ENCODE data around the gene ZNF841. TPM values are rescaled to one million over a fixed set of nuclear protein-coding genes. Genes with fewer than 3 reads are reported as not detected.
"Not testable (repeated sequence)": the region's sequence is repeated elsewhere in the genome, so short reads cannot be mapped to it uniquely, and the experiment has no call there.

Gene ZNF841
- total RNA-seq, 1 experiment from 2014 or later: 23.3 TPM

DNA sequence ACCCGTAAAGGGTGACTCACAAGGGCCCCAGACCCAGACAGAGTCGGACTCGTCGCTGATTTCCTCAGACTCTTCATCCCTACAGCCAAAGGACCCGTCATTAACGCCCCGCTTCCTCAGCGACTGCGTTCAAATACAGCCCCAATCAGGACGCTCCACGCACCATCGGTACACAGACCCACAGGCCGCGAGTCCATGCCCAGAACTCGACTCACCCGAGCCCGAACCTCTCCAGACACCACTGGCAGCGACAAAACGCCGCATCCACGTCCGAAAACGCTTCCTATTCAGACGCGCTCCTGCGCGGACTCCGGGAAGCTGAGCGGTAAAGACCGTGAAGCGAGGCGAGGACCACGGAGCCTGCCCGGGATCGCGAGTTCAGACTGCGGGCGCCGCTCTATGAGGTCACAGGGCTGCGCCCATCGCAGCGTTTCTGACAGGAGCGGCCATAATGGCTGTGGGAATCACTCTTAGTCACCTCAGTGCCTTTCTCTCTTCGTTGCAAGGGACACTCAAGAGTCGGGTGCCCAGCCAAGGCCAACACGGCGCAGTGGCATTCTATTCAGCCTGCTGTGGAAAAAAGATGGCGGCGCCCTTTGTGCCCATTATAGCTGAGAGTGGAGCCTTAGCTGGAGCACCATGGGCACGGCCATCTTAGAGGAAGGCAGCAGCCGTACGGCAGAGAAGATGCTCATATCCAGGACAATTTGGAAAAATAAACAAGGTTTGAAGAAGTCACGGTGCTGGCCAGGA, 67.4 kb downstream of the ZNF841 start, which contains the start of gene ZNF614:
Gene ZNF614, minus strand, starts transcription at position 353 of the 753 bp plus-strand sequence. CDS start 2,634 bp downstream, outside the sequence.
- Mint-ChIP-seq H3K36me3 (ENCODE audit: insufficient read depth in 1 of 3, low read depth in 3 of 3) (peaks cover 51 to 76% (median 53%) of the 10 kb centered on the region in 3 experiments), H3K27ac (peak within 1 kb of the TSS; percentile 97 to 99 (median 99)), H3K4me3 (peak within 1 kb of the TSS; percentile 98 to 99), H3K4me1 (peaks cover 15% of the 10 kb centered on the region in 2 experiments), H3K27me3 (ENCODE audit: low read depth) (peaks cover 4% of the 10 kb centered on the region; the same call in 1 of the 2 replicates), H3K9me3 (peaks cover 25 to 50% of the 10 kb centered on the region in 2 experiments)
- Histone ChIP-seq H3K9me3 (ENCODE audit: control insufficient read depth, low read depth, low read length) (peaks cover 5% of the 10 kb centered on the region), H4K91ac (ENCODE audit: insufficient read length, low read depth, low read length) (no peak within 1 kb of the TSS), H3K23me2 (ENCODE audit: insufficient read length, low read depth, low read length, poor library complexity, severe bottlenecking) (no peaks in the 10 kb centered on the region), H3K27ac (ENCODE audit: insufficient read length, low read depth, low read length) (peak within 1 kb of the TSS; percentile 37), H2BK12ac (ENCODE audit: insufficient read length, low read depth, low read length) (no peak within 1 kb of the TSS), H2BK15ac (ENCODE audit: low read depth, low read length) (no peak within 1 kb of the TSS), H3K4me1 (ENCODE audit: insufficient read depth, low read length) (no peaks in the 10 kb centered on the region), H3K27me3 (ENCODE audit: insufficient read depth, low read length) (no peaks in the 10 kb centered on the region), H3K56ac (ENCODE audit: insufficient read length, low read depth, low read length) (no peak within 1 kb of the TSS), H3K4ac (ENCODE audit: low read depth, low read length) (no peak within 1 kb of the TSS), H4K20me1 (ENCODE audit: control insufficient read depth, insufficient read depth, insufficient read length) (no peaks in the 10 kb centered on the region), H3K79me2 (ENCODE audit: insufficient read depth, low read length) (peaks cover 5% of the 10 kb centered on the region; the same call in 1 of the 2 replicates), H2BK5ac (ENCODE audit: insufficient read length, low read length) (peak within 1 kb of the TSS; percentile 4), H2AFZ (ENCODE audit: low read length) (peak within 1 kb of the TSS; percentile 76), H3K18ac (ENCODE audit: insufficient read length, low read depth, low read length) (peak within 1 kb of the TSS; percentile 85), H3T11ph (ENCODE audit: low read length) (no peak within 1 kb of the TSS), H4K5ac (ENCODE audit: insufficient read length, low read depth, low read length) (no peak within 1 kb of the TSS), H3K4me2 (ENCODE audit: insufficient read depth, insufficient read length, low read length) (peak within 1 kb of the TSS; percentile 57), H3K14ac (ENCODE audit: insufficient read depth, low read length) (peak within 1 kb of the TSS; percentile 83), H3K79me1 (ENCODE audit: insufficient read depth, low read depth, low read length, poor library complexity, severe bottlenecking) (no peaks in the 10 kb centered on the region), H2BK120ac (ENCODE audit: low read depth, low read length, poor library complexity, severe bottlenecking) (no peak within 1 kb of the TSS), H4K8ac (replicated peaks; ENCODE audit: insufficient read length, low read depth, low read length) (no peak within 1 kb of the TSS), H3K23ac (ENCODE audit: insufficient read length, low read depth, low read length) (no peak within 1 kb of the TSS), H3K9ac (ENCODE audit: extremely low read depth, insufficient read length, low read length) (peak within 1 kb of the TSS; percentile 95), H2AK5ac (ENCODE audit: insufficient read length, low read length) (no peak within 1 kb of the TSS), H2BK20ac (ENCODE audit: low read depth, low read length, poor library complexity, severe bottlenecking) (no peak within 1 kb of the TSS)
- peak; percentile 86 for DNase-seq
- WGBS (ENCODE audit: extremely low coverage, insufficient read length, low lambda C conversion rate): no CpG with 5 or more reads among the region's 53 CpGs
- no peak for TF ChIP-seq CTCF (conservative IDR thresholded peaks at IDR 0.05)

DNA sequence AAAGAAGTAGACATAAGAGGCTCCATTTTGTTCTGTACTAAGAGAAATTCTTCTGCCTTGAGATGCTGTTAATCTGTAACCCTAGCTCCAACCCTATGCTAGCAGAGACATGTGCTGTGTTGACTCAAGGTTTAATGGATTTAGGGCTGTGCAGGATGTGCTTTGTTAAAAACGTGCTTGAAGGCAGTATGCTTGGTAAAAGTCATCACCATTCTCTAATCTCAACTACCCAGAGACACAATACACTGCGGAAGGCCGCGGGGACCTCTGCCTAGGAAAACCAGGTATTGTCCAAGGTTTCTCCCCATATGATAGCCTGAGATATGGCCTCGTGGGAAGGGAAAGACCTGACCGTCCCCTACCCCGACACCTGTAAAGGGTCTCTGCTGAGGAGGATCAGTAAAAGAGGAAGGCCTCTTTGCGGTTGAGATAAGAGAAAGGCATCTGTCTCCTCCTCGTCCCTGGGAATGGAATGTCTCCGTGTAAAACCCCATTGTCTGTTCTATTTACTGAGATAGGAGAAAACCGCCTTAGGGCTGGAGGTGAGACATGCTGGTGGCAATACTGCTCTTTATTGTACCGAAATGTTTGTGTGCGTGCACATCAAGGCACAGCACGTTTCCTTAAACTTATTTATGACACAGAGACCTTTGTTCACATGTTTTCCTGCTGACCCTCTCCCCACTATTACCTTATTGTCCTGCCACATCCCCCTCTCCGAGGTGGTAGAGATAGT, 69.1 kb downstream of the ZNF841 start:
- not testable (repeated sequence) for H4K5ac ChIP-seq (ENCODE audit: insufficient read length, low read depth, low read length); H4K20me1 ChIP-seq (ENCODE audit: control insufficient read depth, insufficient read depth, insufficient read length); H3K4me2 ChIP-seq (ENCODE audit: insufficient read depth, insufficient read length, low read length); H2BK120ac ChIP-seq (ENCODE audit: low read depth, low read length, poor library complexity, severe bottlenecking); H4K8ac ChIP-seq (replicated peaks; ENCODE audit: insufficient read length, low read depth, low read length); H2AK5ac ChIP-seq (ENCODE audit: insufficient read length, low read length); H2BK5ac ChIP-seq (ENCODE audit: insufficient read length, low read length); H3K79me2 ChIP-seq (ENCODE audit: insufficient read depth, low read length); H3K23ac ChIP-seq (ENCODE audit: insufficient read length, low read depth, low read length); H3K4ac ChIP-seq (ENCODE audit: low read depth, low read length); H3K9me3 ChIP-seq (ENCODE audit: control insufficient read depth, low read depth, low read length); H4K91ac ChIP-seq (ENCODE audit: insufficient read length, low read depth, low read length); DNase-seq; H2BK15ac ChIP-seq (ENCODE audit: low read depth, low read length); H3K79me1 ChIP-seq (ENCODE audit: insufficient read depth, low read depth, low read length, poor library complexity, severe bottlenecking); H2BK20ac ChIP-seq (ENCODE audit: low read depth, low read length, poor library complexity, severe bottlenecking); H2BK12ac ChIP-seq (ENCODE audit: insufficient read length, low read depth, low read length); H3K56ac ChIP-seq (ENCODE audit: insufficient read length, low read depth, low read length); H3K27me3 Mint-ChIP-seq (ENCODE audit: low read depth); H2AFZ ChIP-seq (ENCODE audit: low read length); H3K14ac ChIP-seq (ENCODE audit: insufficient read depth, low read length); H3K9ac ChIP-seq (ENCODE audit: extremely low read depth, insufficient read length, low read length); H3K23me2 ChIP-seq (ENCODE audit: insufficient read length, low read depth, low read length, poor library complexity, severe bottlenecking); H3T11ph ChIP-seq (ENCODE audit: low read length); H3K4me1 ChIP-seq (ENCODE audit: insufficient read depth, low read length); H3K27me3 ChIP-seq (ENCODE audit: insufficient read depth, low read length); H3K27ac ChIP-seq (ENCODE audit: insufficient read length, low read depth, low read length); H3K18ac ChIP-seq (ENCODE audit: insufficient read length, low read depth, low read length)
- H3K27ac Mint-ChIP-seq: peak overlapping the region in 1 of 3 experiments; percentile 59; a peak in 2 of 7 replicates
- H3K36me3 Mint-ChIP-seq (ENCODE audit: insufficient read depth in 1 of 3, low read depth in 3 of 3): peaks cover 57 to 73% (median 60%) of the 10 kb centered on the region in 3 experiments
- H3K4me3 Mint-ChIP-seq: peak overlapping the region; percentile 98 to 99; a peak in 4 of 5 replicates
- no CpG with 5 or more reads among the region's 15 CpGs for WGBS (ENCODE audit: extremely low coverage, insufficient read length, low lambda C conversion rate)
- H3K9me3 Mint-ChIP-seq: peaks cover 17 to 41% of the 10 kb centered on the region in 2 experiments; a peak in 4 of 5 replicates
- H3K4me1 Mint-ChIP-seq: peaks cover 15% of the 10 kb centered on the region in 2 experiments

Data from H9 (cell line).